ENCODE results near the gene EVA1A. TPM values are rescaled to one million over a fixed set of nuclear protein-coding genes. Genes with fewer than 3 reads are reported as not detected.

The EVA1A gene
- total RNA-seq, 1 experiment from 2014 or later = 10.8 TPM

GRCh38 chr2:75598589-75599155 is 37.9 kb upstream of the EVA1A start:
- H3F3A ChIP-seq (ENCODE audit: insufficient read depth, low read depth) = peaks cover 46% of the 10 kb centered on the region
- no peaks in the 10 kb centered on the region for H3K27me3 ChIP-seq (ENCODE audit: insufficient read depth, low read depth)
- H4K20me1 ChIP-seq (ENCODE audit: insufficient read depth) = no peaks in the 10 kb centered on the region
- no peak overlapping the region for H3K4me3 ChIP-seq
- DNase-seq = peak in 1 of 2 experiments; percentile 30
- intact Hi-C loops (cut with micrococcal nuclease; ENCODE audit: unreplicated experiment) = no loop called here
- no peak overlapping the region for H2AFZ ChIP-seq
- CTCF ChIA-PET = no interaction called here
- H3K9me3 ChIP-seq (ENCODE audit: insufficient read depth, low read depth) = 0 out of 2 replicates have a peak, but pooled peaks cover 4% of the 10 kb centered on the region
- TF ChIP-seq CTCF (conservative IDR thresholded peaks at IDR 0.05) = no peak
- no peak for TF ChIP-seq EZH2 (IDR thresholded peaks at IDR 0.05; ENCODE audit: low read depth)
- H3K79me2 ChIP-seq (ENCODE audit: low read depth) = no peaks in the 10 kb centered on the region
- H3K4me2 ChIP-seq = no peak overlapping the region
- POLR2A ChIA-PET (ENCODE audit: unreplicated experiment) = interaction anchor here (0.8 kb wide), 1 partner anchor 29 kb away, joined by 9 read pairs; no protein-coding TSS in a partner anchor
- BruUV-seq (replicated peaks) = no TSS peak
- H3K4me1 ChIP-seq (replicated peaks; ENCODE audit: insufficient read depth) = peaks cover 66% of the 10 kb centered on the region
- no peaks in the 10 kb centered on the region; the same call in 1 of the 2 replicates for H3K9me2 ChIP-seq (ENCODE audit: insufficient read depth)
- no peaks in the 10 kb centered on the region for H3K36me3 ChIP-seq (ENCODE audit: low read depth)
- no peak overlapping the region for H3K27ac ChIP-seq

- Histone ChIP-seq H4K20me1 (ENCODE audit: insufficient read depth) (no peaks in the 10 kb centered on the region), H3K79me2 (ENCODE audit: low read depth) (no peaks in the 10 kb centered on the region), H3K9me2 (ENCODE audit: insufficient read depth) (no peaks in the 10 kb centered on the region; the same call in 1 of the 2 replicates), H3K4me2 (no peak overlapping the region), H2AFZ (no peak overlapping the region), H3K4me3 (no peak overlapping the region), H3K4me1 (replicated peaks; ENCODE audit: insufficient read depth) (peaks cover 66% of the 10 kb centered on the region), H3K27me3 (ENCODE audit: insufficient read depth, low read depth) (no peaks in the 10 kb centered on the region), H3K36me3 (ENCODE audit: low read depth) (no peaks in the 10 kb centered on the region), H3F3A (ENCODE audit: insufficient read depth, low read depth) (peaks cover 44% of the 10 kb centered on the region), H3K27ac (no peak overlapping the region), H3K9me3 (ENCODE audit: insufficient read depth, low read depth) (no peaks in the 10 kb centered on the region)
- ChIA-PET CTCF (no interaction called here), POLR2A (ENCODE audit: unreplicated experiment) (no interaction called here)
- no peak for DNase-seq
- BruUV-seq (replicated peaks) = no TSS peak
- TF ChIP-seq EZH2 (IDR thresholded peaks at IDR 0.05; ENCODE audit: low read depth) (no peak), CTCF (conservative IDR thresholded peaks at IDR 0.05) (no peak)
- intact Hi-C loops (cut with micrococcal nuclease; ENCODE audit: unreplicated experiment) = no loop called here
These were observed 37.2 kb upstream of the EVA1A start for GRCh38 chr2:75597949-75598348.

DNA sequence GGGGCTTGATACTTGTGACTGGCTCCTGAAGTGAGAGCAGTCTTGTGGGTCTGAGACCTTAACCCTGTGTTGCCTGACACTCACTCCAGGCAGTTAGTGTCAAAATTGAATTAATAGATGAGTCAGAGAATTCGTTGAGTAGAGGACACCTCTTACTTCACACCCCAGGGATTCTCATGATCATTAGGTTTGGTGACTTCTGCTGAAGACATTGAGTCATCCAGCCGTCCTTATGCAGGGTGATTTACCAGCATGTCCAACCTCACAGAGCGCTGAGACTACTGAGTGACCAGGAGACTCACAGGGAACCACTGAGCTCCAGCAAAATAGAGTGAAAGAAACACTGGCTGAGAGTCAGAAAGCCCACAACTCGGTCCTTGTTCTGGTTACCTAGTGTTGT is 36.0 kb upstream of the EVA1A start:
- Histone ChIP-seq H3K4me2 (peak overlapping the region; percentile 17; the same call in 1 of the 2 replicates), H3K36me3 (ENCODE audit: low read depth) (no peaks in the 10 kb centered on the region), H3K9me3 (ENCODE audit: insufficient read depth, low read depth) (no peaks in the 10 kb centered on the region), H3K27ac (peak overlapping the region; percentile 75), H3K79me2 (ENCODE audit: low read depth) (no peaks in the 10 kb centered on the region), H4K20me1 (ENCODE audit: insufficient read depth) (no peaks in the 10 kb centered on the region), H3K27me3 (ENCODE audit: insufficient read depth, low read depth) (no peaks in the 10 kb centered on the region), H3K4me1 (replicated peaks; ENCODE audit: insufficient read depth) (peaks cover 67% of the 10 kb centered on the region), H3F3A (ENCODE audit: insufficient read depth, low read depth) (peaks cover 44% of the 10 kb centered on the region), H3K9me2 (ENCODE audit: insufficient read depth) (no peaks in the 10 kb centered on the region; the same call in 1 of the 2 replicates), H3K4me3 (no peak overlapping the region), H2AFZ (no peak overlapping the region)
- CTCF ChIA-PET = interaction anchor here (0.9 kb wide), 1 partner anchor 9 kb away, joined by 3 read pairs; no protein-coding TSS in a partner anchor
- TF ChIP-seq CTCF (conservative IDR thresholded peaks at IDR 0.05) (no peak), EZH2 (IDR thresholded peaks at IDR 0.05; ENCODE audit: low read depth) (no peak)
- DNase-seq = peak in 1 of 2 experiments; percentile 74
- POLR2A ChIA-PET (ENCODE audit: unreplicated experiment) = no interaction called here
- intact Hi-C loops (cut with micrococcal nuclease; ENCODE audit: unreplicated experiment) = no loop called here
- BruUV-seq (replicated peaks) = no TSS peak
